ENCODE measurements around the gene CLTCL1. TPM values are rescaled to one million over a fixed set of nuclear protein-coding genes. Genes with fewer than 3 reads are reported as not detected.
A peak's percentile ranks its signal among the peaks of the same experiment; 100 is the strongest.

Gene CLTCL1
- total and polyA plus RNA-seq, 9 of the 15 experiments (the other 6 are each of a cell fraction or from before 2014, with no cell fraction given), result 1.1 to 11.7 (median 5.0) TPM

- TF ChIP-seq PHF8 (IDR thresholded peaks at IDR 0.05; ENCODE audit: borderline replicate concordance, low read length), result peak; percentile 1; the same call in 1 of the 2 replicates
- TF ChIP-seq ZNF444 (CRISPR knock-in tag; IDR thresholded peaks at IDR 0.05), result no peak
- TF ChIP-seq ZNF583 (CRISPR knock-in tag; IDR thresholded peaks at IDR 0.05), result no peak
- no peak for TF ChIP-seq U2AF1 (optimal IDR thresholded peaks at IDR 0.05; ENCODE audit: low read depth, low read length)
- no peak for TF ChIP-seq RBM34 (IDR thresholded peaks at IDR 0.05; ENCODE audit: borderline replicate concordance, insufficient read depth, low read length)
- no peak for TF ChIP-seq MIER1 (IDR thresholded peaks at IDR 0.05; ENCODE audit: low read depth)
- no peak for TF ChIP-seq NR2C1 (IDR thresholded peaks at IDR 0.05)
- TF ChIP-seq NR2C1 (tag; IDR thresholded peaks at IDR 0.05), result no peak
- no peak for TF ChIP-seq ETV5 (CRISPR knock-in tag; IDR thresholded peaks at IDR 0.05; ENCODE audit: low read depth)
- TF ChIP-seq NONO (IDR thresholded peaks at IDR 0.05; ENCODE audit: low read depth in 2 of 2, low read length in 1 of 2), result 0 out of 4 replicates have a peak, but pooled peaks of 1 of the 2 experiments have one; percentile 25
- no peak for TF ChIP-seq PATZ1 (CRISPR knock-in tag; IDR thresholded peaks at IDR 0.05; ENCODE audit: borderline replicate concordance)
Measured at GRCh38 chr22:19223110-19223509, 68.4 kb downstream of the CLTCL1 start (continued).
